GM18861 (cell line): ENCODE data around the gene RASAL2.

Source experiments
- ATAC-seq: cut with Tn5 transposase; IDR thresholded peaks from one replicate; pipeline ENCODE4 v1.9.1; 2021; ENCODE audit not compliant: unreplicated experiment

The RASAL2 gene

GRCh38 chr1:178093951-178094738 lies at the start of gene RASAL2:
RASAL2 (plus strand) TSS chr1:178094104; CDS start chr1:178094493, 389 bp downstream.
- ATAC-seq: peak; percentile 24

- ATAC-seq: no peak
These were observed 47.2 kb upstream of the RASAL2 start for GRCh38 chr1:178046591-178047270.

GRCh38 chr1:178047403-178048093 lies 46.4 kb upstream of the RASAL2 start:
- ATAC-seq: no peak

GRCh38 chr1:178048426-178048825 lies 45.5 kb upstream of the RASAL2 start:
- ATAC-seq: no peak

- no peak for ATAC-seq
These were observed 45.0 kb upstream of the RASAL2 start for GRCh38 chr1:178048883-178049282.

GRCh38 chr1:178050084-178050483 lies 43.8 kb upstream of the RASAL2 start:
- no peak for ATAC-seq

GRCh38 chr1:178051071-178051470 lies 42.8 kb upstream of the RASAL2 start:
- ATAC-seq: no peak

GRCh38 chr1:178052650-178053461 lies 41.0 kb upstream of the RASAL2 start:
- no peak for ATAC-seq

GRCh38 chr1:178055093-178055492 lies 38.8 kb upstream of the RASAL2 start:
- ATAC-seq: no peak

- ATAC-seq: peak; percentile 74
These were observed 38.0 kb upstream of the RASAL2 start for GRCh38 chr1:178055779-178056471.

- ATAC-seq: no peak
These were observed 36.7 kb upstream of the RASAL2 start for GRCh38 chr1:178057141-178057765.

- no peak for ATAC-seq
These were observed 35.9 kb upstream of the RASAL2 start for GRCh38 chr1:178057912-178058534.

GRCh38 chr1:178060789-178061556 lies 32.9 kb upstream of the RASAL2 start:
- no peak for ATAC-seq

- ATAC-seq: no peak
These were observed 32.3 kb upstream of the RASAL2 start for GRCh38 chr1:178061620-178062019.

- no peak for ATAC-seq
These were observed 29.6 kb upstream of the RASAL2 start for GRCh38 chr1:178064191-178064821.

- no peak for ATAC-seq
These were observed 28.7 kb upstream of the RASAL2 start for GRCh38 chr1:178065250-178065649.

GRCh38 chr1:178066296-178066907 lies 27.5 kb upstream of the RASAL2 start:
- no peak for ATAC-seq
